Stimulated activated CD4-positive, alpha-beta T cell treated with anti-CD3 and anti-CD28 coated beads, Interleukin-4, amount 100 ng/mL, for 4 hours (primary cell): ENCODE measurements around the gene HS2ST1.
"Not testable (repeated sequence)": the region's sequence is repeated elsewhere in the genome, so short reads cannot be mapped to it uniquely, and the experiment has no call there.

Source experiments
- DNase-seq, 2 experiments: peaks; one replicate each; pipeline ENCODE4 v3.0.0-alpha.2; 2020

HS2ST1 gene

GRCh38 chr1:87028576-87028975 is 114.1 kb downstream of the HS2ST1 start:
- DNase-seq = no peak

- no peak for DNase-seq
Observed at GRCh38 chr1:87030740-87031690, 116.6 kb downstream of the HS2ST1 start.

GRCh38 chr1:87034351-87034750 is 119.9 kb downstream of the HS2ST1 start:
- DNase-seq = no peak

GRCh38 chr1:87039096-87039495 is 124.7 kb downstream of the HS2ST1 start:
- DNase-seq = no peak

- no peak for DNase-seq
Observed at GRCh38 chr1:87042111-87042811, 127.8 kb downstream of the HS2ST1 start.

GRCh38 chr1:87044424-87044823 is 130.0 kb downstream of the HS2ST1 start:
- DNase-seq = no peak

GRCh38 chr1:87044840-87045239 is 130.4 kb downstream of the HS2ST1 start:
- peak in 1 of 2 experiments; percentile 9 for DNase-seq

GRCh38 chr1:87045761-87046304 is 131.4 kb downstream of the HS2ST1 start:
- peak; percentile 7 to 46 for DNase-seq

- DNase-seq = no peak
Observed at GRCh38 chr1:87046951-87047350, 132.5 kb downstream of the HS2ST1 start.

GRCh38 chr1:87048237-87048636 is 133.8 kb downstream of the HS2ST1 start:
- no peak for DNase-seq

GRCh38 chr1:87051965-87052364 is 137.5 kb downstream of the HS2ST1 start:
- no peak for DNase-seq

- no peak for DNase-seq
Observed at GRCh38 chr1:87052400-87052799, 138.0 kb downstream of the HS2ST1 start.

GRCh38 chr1:87052961-87053360 is 138.5 kb downstream of the HS2ST1 start:
- no peak for DNase-seq

- no peak for DNase-seq
Observed at GRCh38 chr1:87053446-87053845, 139.0 kb downstream of the HS2ST1 start.

- no peak for DNase-seq
Observed at GRCh38 chr1:87056974-87057373, 142.5 kb downstream of the HS2ST1 start.

GRCh38 chr1:87058343-87058649 is 143.9 kb downstream of the HS2ST1 start:
- no peak for DNase-seq

GRCh38 chr1:87061742-87062156 is 147.3 kb downstream of the HS2ST1 start:
- DNase-seq = no peak

GRCh38 chr1:87062687-87063086 is 148.3 kb downstream of the HS2ST1 start:
- no peak for DNase-seq

GRCh38 chr1:87064309-87064708 is 149.9 kb downstream of the HS2ST1 start:
- no peak for DNase-seq

GRCh38 chr1:87064986-87065385 is 150.6 kb downstream of the HS2ST1 start:
- no peak for DNase-seq

- DNase-seq = not testable (repeated sequence)
Observed at GRCh38 chr1:87066708-87067107, 152.3 kb downstream of the HS2ST1 start.

GRCh38 chr1:87072411-87072810 is 158.0 kb downstream of the HS2ST1 start:
- DNase-seq = no peak

- no peak for DNase-seq
Observed at GRCh38 chr1:87072904-87073303, 158.5 kb downstream of the HS2ST1 start.
